Vagina (tissue), 2 donors: ENCODE data around the gene COLGALT1. TPM values are rescaled to one million over a fixed set of nuclear protein-coding genes. Genes with fewer than 3 reads are reported as not detected.

Source experiments
- DNase-seq, 2 donors: peaks; one replicate each; pipeline ENCODE4 v3.0.0-alpha.2; 2017; ENCODE audit errors: extremely low spot score in 2 of 2
- H3K27ac ChIP-seq: fragments of 200-600 bp; sonication (generic); one replicate; pipeline ENCODE4 v1.5.1; 2019
- H3K27me3 ChIP-seq: fragments of 200-600 bp; sonication (generic); one replicate; pipeline ENCODE4 v1.5.1; 2019
- H3K36me3 ChIP-seq, 2 donors: fragments of 200-600 bp; sonication (generic); one replicate each; pipeline ENCODE4 v1.5.1; 2017 to 2019
- H3K4me1 ChIP-seq: fragments of 200-600 bp; sonication (generic); one replicate; pipeline ENCODE4 v1.5.1; 2019
- H3K4me3 ChIP-seq, 2 donors: fragments of 200-600 bp; sonication (generic); 1 replicate in 1 of 2; 2 replicates in 1 of 2; pipeline ENCODE4 v1.5.1; 2016 to 2019
- H3K9me3 ChIP-seq: fragments of 200-600 bp; sonication (generic); one replicate; pipeline ENCODE4 v1.5.1; 2019
- CTCF ChIP-seq, 3 experiments: fragments of 450-650 bp in 2 of 3; fragments of 200-600 bp in 1 of 3; sonication (generic) in 1 of 3; IDR thresholded peaks; one replicate each; pipeline ENCODE4 v1.5.1; 2017 to 2019; ENCODE audit warnings: antibody characterized with exemption in 3 of 3, mild to moderate bottlenecking in 2 of 3, moderate library complexity in 2 of 3
- POLR2A ChIP-seq, 2 donors: fragments of 450-650 bp; IDR thresholded peaks; one replicate each; pipeline ENCODE4 v1.6.1; 2017; ENCODE audit warnings: antibody characterized with exemption in 2 of 2, mild to moderate bottlenecking in 2 of 2, moderate library complexity in 2 of 2
- POLR2AphosphoS5 ChIP-seq, 2 donors: sonication (generic); formaldehyde crosslinking; IDR thresholded peaks; one replicate each; pipeline ENCODE4 v1.9.0; 2017; ENCODE audit warnings: antibody characterized with exemption in 2 of 2, mild to moderate bottlenecking in 2 of 2, low read depth in 1 of 2; ENCODE audit not compliant: insufficient read depth in 1 of 2
- intact Hi-C: fragments of 100-400 bp; cut with DNase I; formaldehyde crosslinking; loops from one replicate; pipeline ENCODE4 v1.15.1; 2023
- total RNA-seq: library from RNA; depleted of rRNA; stranded (reverse); fragments of >200 nt; gene quantifications from one replicate; pipeline ENCODE4 v1.2.3, GENCODE V29; 2016

The COLGALT1 gene
- total RNA-seq, 1 donor from 2014 or later, result 55.0 TPM

- DNase-seq, result no peak
- Histone ChIP-seq H3K27ac (no peak overlapping the region), H3K4me1 (peaks cover 15% of the 10 kb centered on the region), H3K9me3 (no peaks in the 10 kb centered on the region), H3K4me3 (no peak overlapping the region), H3K27me3 (no peaks in the 10 kb centered on the region), H3K36me3 (no peaks in the 10 kb centered on the region)
- intact Hi-C loops, result no loop called here
- TF ChIP-seq CTCF (IDR thresholded peaks at IDR 0.05), result no peak
- no peak for TF ChIP-seq POLR2AphosphoS5 (IDR thresholded peaks at IDR 0.05; ENCODE audit: insufficient read depth in 1 of 2, low read depth in 1 of 2)
- TF ChIP-seq POLR2A (IDR thresholded peaks at IDR 0.05), result no peak
Measured at GRCh38 chr19:17602217-17602616, 46.8 kb downstream of the COLGALT1 start.

GRCh38 chr19:17602872-17603510 is 47.5 kb downstream of the COLGALT1 start:
- no peak overlapping the region for H3K4me3 ChIP-seq
- no peaks in the 10 kb centered on the region for H3K36me3 ChIP-seq
- peaks cover 15% of the 10 kb centered on the region for H3K4me1 ChIP-seq
- intact Hi-C loops, result no loop called here
- no peaks in the 10 kb centered on the region for H3K27me3 ChIP-seq
- DNase-seq, result no peak
- no peak overlapping the region for H3K27ac ChIP-seq
- H3K9me3 ChIP-seq, result no peaks in the 10 kb centered on the region
- no peak for TF ChIP-seq POLR2AphosphoS5 (IDR thresholded peaks at IDR 0.05; ENCODE audit: insufficient read depth in 1 of 2, low read depth in 1 of 2)
- no peak for TF ChIP-seq POLR2A (IDR thresholded peaks at IDR 0.05)
- no peak for TF ChIP-seq CTCF (IDR thresholded peaks at IDR 0.05)

GRCh38 chr19:17604372-17605025 is 49.0 kb downstream of the COLGALT1 start:
- TF ChIP-seq POLR2AphosphoS5 (IDR thresholded peaks at IDR 0.05; ENCODE audit: insufficient read depth in 1 of 2, low read depth in 1 of 2), result no peak
- no peak for TF ChIP-seq POLR2A (IDR thresholded peaks at IDR 0.05)
- no peak for TF ChIP-seq CTCF (IDR thresholded peaks at IDR 0.05)
- Histone ChIP-seq H3K36me3 (no peaks in the 10 kb centered on the region), H3K4me3 (no peak overlapping the region), H3K9me3 (no peaks in the 10 kb centered on the region), H3K27me3 (no peaks in the 10 kb centered on the region), H3K4me1 (peaks cover 15% of the 10 kb centered on the region), H3K27ac (no peak overlapping the region)
- intact Hi-C loops, result no loop called here
- no peak for DNase-seq

GRCh38 chr19:17605117-17605516 is 49.7 kb downstream of the COLGALT1 start:
- peaks cover 15% of the 10 kb centered on the region for H3K4me1 ChIP-seq
- intact Hi-C loops, result no loop called here
- H3K36me3 ChIP-seq, result no peaks in the 10 kb centered on the region
- no peak for TF ChIP-seq POLR2AphosphoS5 (IDR thresholded peaks at IDR 0.05; ENCODE audit: insufficient read depth in 1 of 2, low read depth in 1 of 2)
- TF ChIP-seq POLR2A (IDR thresholded peaks at IDR 0.05), result no peak
- no peak for TF ChIP-seq CTCF (IDR thresholded peaks at IDR 0.05)
- no peaks in the 10 kb centered on the region for H3K27me3 ChIP-seq
- no peaks in the 10 kb centered on the region for H3K9me3 ChIP-seq
- no peak for DNase-seq
- no peak overlapping the region for H3K27ac ChIP-seq
- no peak overlapping the region for H3K4me3 ChIP-seq
